Pulmonary artery endothelial cell (primary cell): ENCODE measurements around the gene NEURL1B. TPM values are rescaled to one million over a fixed set of nuclear protein-coding genes. Genes with fewer than 3 reads are reported as not detected.

ENCODE experiments used
- DNase-seq: peaks from one replicate; pipeline ENCODE4 v3.0.0-alpha.2; 2011; ENCODE audit warnings: low read depth, low spot score
- total RNA-seq: library from RNA; depleted of rRNA; stranded (reverse); fragments of >200 nt; gene quantifications from 2 replicates; pipeline ENCODE4 v1.2.3, GENCODE V29; 2014

Gene NEURL1B
- total RNA-seq, 1 donor from 2014 or later: 0.46 TPM

DNA sequence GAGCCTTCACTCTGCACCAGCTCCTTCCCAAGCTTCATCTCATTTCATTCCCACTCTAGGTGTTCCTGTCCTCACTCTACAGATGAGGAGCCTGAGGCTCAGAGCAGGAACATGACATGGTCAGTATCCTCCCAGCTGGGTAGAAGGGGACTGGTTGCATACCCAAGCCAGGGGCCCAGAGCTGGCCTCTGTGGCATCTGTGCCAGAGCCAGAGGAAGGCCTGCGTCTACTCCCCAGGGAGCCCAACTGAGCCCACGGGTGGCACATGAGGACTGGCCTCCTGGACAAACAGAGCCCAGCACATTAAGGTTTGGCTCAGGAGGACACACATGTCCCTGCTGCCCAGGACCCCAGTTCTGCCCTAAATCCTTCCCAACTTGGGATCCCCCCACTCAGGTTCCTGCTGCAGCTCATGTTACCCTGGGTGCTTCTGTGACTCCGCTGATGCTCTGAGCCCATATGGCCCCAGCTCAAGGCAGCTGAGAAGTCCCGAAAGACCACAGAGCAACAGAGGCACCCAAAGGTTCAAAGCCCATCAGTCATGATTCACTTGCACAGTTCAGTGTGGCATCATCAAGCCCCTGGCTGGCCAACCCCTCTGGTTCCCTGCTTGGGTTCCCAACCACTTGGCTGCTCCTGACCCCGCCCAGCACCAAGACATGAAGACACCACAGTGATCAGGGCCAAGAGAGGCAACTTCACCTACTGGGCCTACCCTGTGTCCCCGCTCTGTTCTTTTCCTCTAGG lies 8.5 kb upstream of the NEURL1B start:
- no peak for DNase-seq

DNA sequence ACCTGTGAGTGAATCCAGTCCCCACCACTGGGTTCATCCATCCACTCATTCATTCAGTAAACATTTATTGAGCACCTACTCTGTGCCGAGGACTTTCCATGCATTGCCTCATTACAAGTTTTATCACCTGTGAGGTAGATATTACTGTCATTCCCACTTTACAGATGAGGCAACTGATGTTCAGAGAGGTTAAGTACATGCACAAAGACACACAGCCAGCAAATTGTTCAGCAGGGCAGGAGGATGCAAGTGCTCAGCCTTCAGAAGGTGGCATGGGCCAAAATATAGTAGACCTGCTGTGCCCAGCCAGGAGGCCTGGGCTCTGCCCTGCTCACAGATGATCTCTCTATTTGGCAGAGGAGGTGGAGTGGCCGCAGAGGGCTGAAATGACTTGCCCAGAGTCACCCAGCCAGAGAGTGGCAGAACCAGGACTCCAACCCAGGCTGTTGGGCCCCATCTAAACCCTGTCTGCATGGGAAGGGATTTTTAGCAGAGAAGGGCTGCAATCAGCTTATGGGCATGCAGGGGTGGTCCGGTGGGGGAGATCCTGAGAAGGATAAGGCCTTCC lies 7.6 kb upstream of the NEURL1B start:
- no peak for DNase-seq

DNA sequence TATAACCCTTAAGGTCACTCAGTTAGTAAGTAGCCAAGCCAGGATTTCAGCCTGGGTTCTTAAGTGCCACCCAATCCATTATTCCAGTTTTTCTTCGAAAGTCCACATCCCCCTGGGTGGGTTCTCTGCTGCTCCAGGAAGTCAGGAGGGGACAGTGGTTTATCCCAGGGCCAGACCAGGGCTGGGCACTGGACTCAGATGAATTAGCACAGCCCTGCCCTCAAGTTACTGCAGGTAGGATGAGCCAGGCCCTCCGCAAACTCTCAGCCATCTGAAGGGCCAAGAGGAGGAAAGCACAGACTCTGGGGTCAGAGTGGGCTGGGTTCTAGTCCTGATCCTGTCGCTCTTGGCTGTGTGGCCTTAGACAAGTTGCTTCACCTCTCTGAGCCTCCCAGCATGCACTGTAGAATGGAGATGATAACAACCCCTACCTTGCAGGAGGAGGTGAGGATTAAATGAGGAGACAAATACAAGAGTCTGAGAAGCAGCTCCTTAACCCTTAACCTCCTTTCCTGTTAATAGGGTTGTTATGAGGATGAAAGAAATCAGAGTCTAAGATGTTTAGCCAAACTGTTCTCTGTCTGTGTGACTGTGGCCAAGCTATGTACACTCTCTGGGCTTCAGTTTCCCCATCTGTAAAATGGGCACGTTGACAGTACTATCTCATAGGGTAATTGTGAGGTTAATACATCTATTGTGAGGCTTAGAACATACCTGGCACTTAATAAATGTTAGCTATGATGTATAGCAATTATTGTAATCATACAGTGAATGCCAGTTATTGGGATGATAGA lies 6.8 kb upstream of the NEURL1B start:
- DNase-seq: no peak

DNA sequence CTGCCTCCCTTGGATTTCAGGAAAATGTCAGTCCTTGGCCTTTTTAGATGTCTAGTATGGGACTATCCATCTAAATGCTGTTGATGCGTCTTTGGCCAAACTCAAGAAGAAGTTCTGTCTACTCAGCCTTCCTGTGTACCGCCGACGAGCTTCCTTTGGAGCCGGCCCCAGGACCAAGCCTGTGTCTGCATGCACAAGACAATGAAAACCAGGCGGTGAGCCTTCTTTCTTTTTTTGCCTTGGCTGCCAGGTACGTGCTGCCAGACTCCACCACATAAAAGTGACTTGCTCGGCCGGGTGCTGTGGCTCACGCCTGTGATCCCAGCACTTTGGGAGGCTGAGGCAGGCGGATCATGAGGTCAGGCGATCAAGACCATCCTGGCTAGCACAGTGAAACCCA lies 6.0 kb upstream of the NEURL1B start:
- no peak for DNase-seq

DNA sequence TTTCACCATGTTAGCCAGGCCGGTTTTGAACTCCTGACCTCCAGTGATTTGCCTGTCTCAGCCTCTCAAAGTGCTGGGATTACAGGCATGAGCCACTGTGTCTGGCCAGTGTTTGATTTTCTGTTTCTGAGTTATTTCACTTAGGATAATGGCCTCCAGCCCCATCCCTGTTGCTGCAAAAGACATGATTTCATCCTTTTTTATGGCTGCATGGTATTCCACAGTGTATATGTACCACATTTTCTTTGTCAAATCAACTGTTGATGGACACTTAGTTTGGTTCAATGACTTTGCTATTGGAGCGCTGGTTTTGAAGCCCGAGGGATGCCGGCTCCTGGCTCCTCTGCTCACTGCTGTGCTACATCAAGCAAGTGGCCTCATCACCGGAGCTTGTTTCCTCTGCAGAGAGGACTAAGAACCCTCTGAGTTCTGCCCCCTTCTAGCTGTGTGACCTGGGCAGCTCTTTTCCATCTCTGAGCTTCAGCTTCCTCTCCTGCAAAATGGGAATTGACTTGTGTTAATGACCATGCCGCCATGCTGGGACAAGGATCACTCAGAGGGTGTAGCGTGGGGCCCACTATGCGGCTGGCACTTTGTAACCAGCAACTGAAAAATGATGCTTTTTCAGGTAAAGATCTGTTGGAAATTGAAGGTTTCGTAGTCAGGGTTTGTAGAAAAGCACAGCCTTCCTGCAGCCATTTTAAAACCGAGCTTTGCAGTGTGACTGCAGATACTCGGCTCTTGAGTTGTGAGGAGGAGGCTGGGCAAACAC lies 4.6 kb upstream of the NEURL1B start:
- no peak for DNase-seq

DNA sequence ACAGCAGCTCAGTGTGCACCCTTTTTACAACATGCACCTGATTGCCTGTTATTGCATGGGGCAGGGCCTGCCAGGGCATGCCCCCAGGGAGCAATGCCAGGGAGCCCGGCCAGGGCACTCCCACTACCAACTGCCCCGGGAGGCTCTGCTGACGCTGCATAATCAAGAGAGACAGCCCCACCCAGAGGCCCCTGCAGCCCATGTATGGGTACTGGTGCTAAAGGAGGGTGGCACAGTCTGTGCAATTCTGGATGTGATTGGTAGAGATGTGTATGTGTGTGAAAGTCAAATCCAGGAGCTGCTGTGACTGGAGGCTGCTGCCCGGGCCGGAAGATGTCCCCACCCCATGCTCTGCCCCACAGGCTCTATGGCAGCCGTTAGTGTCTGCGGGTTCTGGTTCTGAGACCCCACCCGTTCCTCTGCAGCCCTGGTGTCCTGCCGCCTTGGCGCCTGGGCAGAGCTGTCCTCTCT lies 3.9 kb upstream of the NEURL1B start:
- no peak for DNase-seq

DNA sequence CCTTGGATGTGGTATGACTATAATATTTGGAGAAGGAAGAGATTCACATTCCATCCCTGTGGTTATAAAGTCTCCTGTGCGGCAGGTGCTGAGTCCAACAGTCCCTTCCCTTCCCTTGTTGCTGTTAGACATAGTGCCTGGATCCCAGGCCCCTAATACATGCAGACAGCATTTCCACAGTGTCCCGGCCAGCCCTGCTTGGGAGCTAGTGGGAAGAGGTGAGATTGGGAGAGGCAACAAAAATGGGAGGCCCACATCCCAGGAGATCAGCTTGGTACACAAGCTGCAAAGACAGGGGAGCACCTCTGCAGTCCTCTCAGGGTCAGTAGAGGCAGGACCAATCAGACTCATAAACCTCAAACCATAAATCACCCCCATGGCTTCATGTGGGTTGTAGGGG lies 3.3 kb upstream of the NEURL1B start:
- no peak for DNase-seq

DNA sequence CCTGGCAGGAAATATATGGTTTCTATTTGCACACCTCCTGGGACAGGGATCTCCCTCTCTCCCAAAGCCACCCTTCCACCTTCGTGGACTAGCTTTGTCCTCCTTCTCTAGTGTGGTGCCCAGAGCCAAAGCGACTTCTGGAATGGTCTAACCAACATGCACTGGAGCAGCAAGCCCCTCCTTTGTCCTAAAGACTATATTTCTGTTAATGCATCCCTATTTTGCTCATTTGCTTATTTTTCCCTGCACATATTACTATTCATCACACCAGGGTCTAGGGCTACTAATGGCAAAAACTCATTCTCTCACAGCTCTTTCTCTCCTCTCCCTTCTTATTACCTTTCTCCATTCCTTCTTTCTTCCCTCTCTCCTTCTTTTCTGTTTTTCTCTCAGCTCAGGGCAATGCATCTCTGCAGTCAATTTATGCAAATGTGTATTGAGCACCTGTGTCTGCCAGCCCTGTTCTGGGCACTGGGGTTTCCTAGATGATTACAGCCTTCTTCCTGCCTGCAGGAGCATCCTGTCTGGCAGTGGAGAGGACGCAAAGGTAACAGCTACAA lies 2.8 kb upstream of the NEURL1B start:
- no peak for DNase-seq

DNA sequence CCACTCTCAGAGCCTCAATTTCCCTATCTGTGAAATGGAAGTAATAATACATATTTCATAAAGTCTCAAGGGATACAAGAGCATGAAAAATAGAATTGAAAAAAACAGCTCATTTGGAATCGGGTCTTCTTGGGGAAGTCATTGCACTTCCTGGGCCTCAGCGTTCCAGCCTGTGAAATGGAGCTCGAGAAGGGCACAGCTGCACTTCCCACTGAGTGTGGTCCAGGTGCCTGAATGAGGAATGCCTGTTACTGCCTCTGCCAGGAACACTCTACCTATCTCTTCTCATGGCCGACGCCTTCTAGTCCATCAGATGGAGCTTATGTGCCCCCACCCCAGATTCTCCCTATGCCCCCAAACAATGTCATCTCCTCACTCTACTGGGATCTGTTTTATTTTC lies 924 bp upstream of the NEURL1B start:
- no peak for DNase-seq

DNA sequence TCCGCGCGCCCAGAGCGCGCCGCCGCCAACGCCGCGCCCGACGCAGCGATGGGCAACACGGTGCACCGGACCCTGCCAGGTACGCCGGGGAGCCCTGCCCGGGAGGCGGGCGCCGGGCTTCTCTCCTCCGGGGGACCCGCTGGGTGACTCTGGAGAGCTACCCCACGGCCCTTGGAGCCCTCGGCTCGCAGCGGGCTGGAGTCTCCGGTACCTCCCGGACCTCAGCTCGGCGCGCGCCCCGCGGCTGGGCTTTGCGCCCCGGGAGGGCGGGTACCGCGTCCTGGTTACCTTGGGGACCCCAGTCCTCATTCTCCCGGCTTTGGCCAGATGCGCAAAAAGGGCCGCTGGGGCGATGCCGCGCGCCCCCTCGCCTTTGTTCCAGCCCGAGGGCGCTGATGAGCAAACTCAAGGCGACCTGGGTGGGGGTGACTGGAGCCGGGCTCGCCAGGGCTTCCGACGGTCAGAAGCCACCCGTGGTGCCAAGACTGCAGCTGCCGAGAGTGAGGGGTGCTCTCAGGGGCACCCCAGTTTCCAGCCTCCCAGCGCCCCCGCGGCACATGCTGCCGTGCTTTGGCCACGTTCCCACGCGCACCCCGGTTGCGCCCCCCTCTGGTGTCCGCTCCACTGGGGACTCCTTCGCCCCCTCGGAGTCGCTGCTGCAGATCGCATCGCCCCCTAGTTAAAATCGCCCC lies 442 bp downstream of the NEURL1B start:
- no peak for DNase-seq

DNA sequence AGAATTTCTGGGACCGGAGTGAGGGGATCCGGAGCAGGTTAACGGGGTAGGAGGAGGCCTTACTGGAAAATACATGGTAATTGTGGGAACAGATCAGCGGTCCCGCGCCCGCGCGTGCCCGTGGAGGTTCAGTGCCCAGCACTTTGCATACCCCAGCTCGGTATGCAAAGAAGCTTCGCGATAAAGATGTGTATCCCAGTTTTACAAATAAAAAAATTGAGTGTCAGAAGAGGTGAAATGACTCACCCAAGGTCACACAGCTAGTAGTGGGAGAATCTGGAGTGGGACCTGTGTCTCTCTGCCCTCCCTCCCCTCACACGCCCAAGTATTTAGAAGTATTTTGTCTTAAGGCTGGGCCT lies 967 bp downstream of the NEURL1B start:
- no peak for DNase-seq

DNA sequence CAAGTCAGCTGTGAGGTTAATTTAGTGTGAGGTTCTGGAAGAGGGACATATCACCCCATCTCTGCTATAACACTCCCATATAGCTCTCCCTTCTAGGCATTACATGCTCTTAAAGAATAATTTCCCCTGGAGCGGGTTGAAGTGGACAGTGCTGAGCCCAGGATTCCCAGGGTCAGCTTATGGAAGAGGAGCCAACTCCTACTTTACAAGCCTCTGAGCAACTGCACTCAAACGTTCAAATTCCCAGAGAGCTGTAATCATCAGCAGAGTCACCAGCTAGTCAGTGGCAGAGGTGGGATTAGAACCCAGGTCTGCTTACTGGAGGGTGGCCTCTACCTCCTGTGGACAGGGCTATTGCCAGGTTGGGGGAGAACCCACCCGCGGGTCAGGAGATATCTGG lies 1.4 kb downstream of the NEURL1B start:
- no peak for DNase-seq

DNA sequence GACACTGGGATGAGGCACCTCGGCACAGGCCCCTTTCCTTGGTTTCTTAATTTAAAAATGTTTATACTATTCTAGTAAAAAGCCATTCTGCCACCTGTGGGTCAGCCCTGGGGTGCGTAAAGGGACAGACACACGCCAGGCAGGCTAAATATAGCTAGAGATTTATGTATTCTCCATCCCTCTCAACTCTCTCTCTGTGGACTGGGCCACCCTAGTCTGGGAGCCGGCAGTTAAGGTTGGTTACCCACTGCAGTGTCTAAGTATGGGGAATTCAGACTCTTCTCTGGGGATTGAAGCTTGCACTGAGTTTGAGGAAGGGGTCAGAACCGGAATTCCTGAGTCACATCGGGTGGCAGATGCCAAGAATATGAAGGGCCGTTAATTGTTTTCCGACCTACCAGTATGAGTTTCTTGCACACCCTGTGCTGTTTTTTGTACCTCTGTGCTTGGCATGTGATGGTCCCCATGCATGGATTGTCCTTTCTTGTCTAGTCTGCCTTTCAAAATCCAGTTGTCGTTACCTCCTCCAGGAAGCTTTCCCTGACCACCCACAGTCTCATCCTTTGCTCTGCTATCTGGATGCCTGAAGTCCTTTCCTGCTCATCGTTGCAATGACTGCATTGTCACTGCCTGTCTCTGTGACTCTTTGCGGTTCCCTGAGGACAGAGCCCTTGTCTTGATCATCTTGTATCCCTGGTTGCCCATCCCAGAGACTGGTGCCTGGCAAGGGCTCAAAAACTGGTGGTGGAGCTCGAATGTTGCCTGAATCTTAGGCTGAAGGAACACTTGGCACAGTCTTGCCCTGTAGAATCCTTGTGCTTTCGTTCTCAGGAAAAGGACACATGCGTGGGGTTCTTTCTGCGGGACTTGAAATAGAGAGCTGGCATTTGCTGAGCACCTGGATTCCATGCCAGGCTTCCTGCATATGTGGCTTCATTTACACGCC lies 2.1 kb downstream of the NEURL1B start:
- no peak for DNase-seq

DNA sequence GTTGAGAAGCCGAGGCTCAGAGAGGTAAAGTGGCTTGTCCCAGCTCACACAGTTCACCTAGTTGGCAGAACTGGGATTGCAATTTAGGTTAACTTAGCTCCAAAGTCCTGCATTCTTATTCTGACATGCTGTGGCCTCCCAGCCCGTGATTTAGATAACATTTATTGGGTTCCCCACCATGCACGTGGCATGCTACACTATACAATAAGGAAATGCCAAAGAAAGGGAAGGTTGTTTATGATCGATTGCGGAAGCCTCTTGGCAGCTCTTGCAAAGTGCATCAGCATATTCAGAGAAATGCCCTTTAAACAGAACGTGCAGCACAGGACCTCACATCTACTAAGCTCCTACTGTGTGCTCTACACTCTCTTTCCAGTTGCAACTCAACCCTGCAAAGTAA lies 3.2 kb downstream of the NEURL1B start:
- no peak for DNase-seq

DNA sequence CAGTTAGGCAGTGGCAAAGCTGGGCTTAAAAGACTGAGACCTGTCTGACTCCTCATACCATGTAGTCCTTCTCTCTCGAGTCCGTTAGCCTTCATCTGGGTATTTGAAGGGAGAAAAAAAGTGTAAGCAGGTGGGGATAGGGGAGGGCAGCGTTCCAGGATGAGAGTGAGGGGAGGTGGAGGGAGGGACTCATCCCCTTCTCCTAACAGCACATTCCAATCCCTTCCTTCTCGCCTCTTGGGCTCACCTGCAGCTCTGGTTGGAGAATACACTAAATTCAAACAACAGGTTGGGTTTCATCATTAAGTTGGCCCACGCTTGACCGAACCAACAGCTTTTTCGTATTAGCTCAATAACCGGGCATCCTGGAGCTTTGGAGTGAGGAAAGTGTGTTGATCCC lies 3.6 kb downstream of the NEURL1B start:
- DNase-seq: no peak

DNA sequence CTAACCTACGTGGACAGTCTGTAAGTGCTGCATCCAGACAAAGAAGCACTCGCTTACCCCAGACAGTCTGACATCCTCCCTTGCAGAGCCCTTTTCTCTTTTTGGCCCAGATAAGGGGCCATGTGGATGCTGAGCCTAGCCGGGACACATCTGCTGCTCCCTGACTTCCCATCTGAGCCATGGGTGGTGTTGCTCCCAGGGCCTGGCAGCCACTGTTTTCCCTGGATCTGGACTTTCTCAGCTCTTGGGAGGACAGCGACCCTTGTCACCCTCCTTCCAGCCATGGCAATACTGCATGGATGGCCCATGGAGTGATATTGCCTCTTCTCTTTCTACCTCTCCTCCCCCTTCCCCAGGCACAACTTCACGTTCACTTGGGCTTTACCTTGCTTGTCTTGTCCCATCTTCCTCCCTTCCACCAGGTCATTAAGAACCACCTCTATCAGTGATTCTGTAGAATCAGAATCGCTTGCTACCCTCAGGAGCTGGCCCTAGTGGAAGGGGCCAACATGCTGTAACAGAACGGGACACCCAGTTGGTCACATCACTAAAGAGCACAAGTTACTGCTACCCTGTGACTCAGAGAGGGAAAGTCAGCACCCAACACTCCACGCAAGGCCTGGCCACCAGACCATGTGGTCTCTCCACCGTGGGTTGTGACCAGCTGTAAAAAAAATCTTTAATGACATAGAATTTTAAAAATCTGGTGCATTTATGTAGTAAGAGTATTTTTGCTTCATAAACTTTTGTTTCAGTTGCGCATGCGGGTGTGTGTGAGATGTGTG lies 4.4 kb downstream of the NEURL1B start:
- no peak for DNase-seq

DNA sequence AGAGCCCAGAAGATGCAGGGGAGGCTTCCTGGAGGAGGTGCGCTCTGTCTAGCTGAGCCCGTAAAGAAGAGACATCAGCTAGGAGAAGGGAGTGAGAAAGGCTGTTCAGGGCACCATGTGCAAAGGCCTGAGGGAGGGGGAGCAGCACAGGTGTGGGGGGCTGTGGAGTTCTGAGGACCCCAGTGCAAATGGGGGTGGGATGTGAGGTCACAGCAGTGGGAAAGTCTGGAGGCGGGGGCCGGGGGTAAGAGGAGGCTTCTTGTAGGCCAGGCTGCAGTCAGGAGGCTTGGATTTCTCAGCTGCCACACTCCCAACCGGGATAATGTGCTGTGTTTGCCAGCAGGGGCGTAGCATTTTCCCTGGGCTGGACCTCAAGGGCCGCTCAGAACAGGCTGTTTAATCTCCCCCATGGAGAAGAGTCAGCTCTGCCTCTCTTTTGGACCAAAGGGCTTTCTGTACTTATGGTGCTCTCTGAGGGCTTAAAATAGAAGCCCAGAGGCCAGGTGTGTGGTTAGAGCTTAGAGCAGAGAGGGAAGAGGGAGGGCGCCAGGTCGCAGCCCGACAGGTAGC lies 5.7 kb downstream of the NEURL1B start:
- DNase-seq: no peak

DNA sequence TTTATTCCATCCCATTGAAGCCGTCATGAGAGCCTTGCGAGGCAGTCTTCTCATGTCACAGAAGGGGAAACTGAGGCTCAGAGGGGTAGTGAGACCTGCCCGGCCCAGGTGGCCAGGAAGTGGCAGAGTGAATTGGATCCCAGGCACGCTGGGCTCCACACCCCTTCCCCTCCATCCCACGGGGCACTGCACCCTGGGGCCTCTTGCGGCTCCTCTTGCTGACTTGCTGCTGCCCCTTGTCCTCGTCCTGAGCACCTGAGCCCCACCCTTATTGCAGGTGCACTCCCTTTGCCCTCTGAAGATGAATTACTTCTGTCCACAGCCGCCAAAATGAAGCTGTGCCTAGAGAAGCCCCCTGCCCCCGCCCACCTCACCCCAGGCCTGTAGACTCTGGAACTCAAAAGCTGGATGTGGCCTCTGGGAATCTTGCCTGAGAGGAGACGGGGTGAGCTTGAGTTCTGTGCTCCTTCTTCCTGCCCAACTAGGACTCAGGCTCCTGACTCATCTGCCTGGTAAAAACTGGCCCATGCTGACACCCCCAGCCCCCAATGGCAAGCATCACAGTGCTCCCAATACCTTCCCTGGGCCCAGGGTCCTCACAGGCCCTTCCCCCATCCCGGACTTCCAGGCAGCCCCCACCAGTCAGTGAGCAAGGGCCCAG lies 6.4 kb downstream of the NEURL1B start:
- no peak for DNase-seq
